Left renal pelvis (tissue), 4 donors: ENCODE results near the gene SPIC. TPM values are rescaled to one million over a fixed set of nuclear protein-coding genes. Genes with fewer than 3 reads are reported as not detected.
"Not testable (repeated sequence)": the region's sequence is repeated elsewhere in the genome, so short reads cannot be mapped to it uniquely, and the experiment has no call there.

ENCODE experiments used
- DNase-seq, 4 donors: peaks; one replicate each; pipeline ENCODE4 v3.0.0-alpha.2; 2013; ENCODE audit warnings: low read depth in 4 of 4, low spot score in 3 of 4
- polyA plus RNA-seq, 4 donors: library from polyadenylated mRNA; unstranded; fragments of 120-200 nt; gene quantifications; one replicate each; pipeline ENCODE4 v1.2.1, GENCODE V29; 2013; ENCODE audit not compliant: insufficient read length in 4 of 4

Gene SPIC
- polyA plus RNA-seq, result not detected

DNA sequence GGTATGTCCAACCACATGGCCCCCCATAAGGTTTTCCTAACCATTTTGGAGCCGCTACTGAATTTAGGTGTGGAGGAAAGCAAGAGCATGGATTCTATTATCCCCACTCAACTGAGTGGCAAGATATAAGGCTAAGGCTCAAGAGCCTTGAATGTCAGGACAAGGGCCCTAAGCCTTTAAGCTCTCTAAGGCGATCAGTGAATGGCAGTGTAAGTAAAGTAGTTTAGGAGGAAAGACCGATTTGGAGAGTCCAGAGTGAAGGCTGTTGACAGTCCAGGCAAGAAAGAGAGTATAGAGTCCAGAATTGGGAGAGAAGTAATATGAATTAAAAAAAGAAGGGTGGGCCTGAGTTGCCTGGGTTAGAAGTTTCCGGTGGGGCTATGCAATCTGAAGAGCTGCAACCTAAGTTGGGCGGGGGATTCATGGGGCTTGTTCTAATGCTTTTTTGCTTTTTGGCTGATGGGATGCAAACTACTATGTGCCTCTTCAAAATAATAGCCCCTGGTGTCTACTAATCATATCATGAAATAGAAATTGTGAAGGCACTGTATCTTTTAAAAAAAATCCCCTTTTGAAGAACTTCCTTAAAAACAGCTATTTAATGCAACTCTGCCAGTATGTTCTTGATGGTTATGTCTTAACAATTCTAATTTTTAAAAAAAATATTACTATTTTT lies at the start of gene SPIC:
TSS of gene SPIC (plus strand) at position 626 of the 676 bp plus-strand sequence. CDS start 1,569 bp downstream, outside the sequence.
- DNase-seq, result no peak

DNA sequence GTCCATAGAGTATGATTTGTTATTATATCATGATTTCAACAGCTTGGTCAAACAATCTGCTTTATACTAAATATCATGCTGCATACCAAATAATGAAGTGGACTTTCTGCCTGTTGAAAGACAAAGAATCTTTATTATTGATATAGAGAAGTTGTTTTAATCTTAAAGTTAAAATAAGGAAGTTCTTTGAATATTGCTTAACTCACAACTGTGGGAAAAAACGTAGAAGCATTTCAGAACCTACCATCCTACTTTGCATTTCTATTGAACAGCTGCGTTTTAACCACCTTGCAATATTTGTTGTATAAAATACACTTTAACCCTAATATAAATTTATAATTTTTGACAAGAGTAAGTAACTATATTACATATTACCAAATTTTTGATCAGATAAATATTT lies 44.7 kb upstream of the SPIC start:
- DNase-seq, result no peak

DNA sequence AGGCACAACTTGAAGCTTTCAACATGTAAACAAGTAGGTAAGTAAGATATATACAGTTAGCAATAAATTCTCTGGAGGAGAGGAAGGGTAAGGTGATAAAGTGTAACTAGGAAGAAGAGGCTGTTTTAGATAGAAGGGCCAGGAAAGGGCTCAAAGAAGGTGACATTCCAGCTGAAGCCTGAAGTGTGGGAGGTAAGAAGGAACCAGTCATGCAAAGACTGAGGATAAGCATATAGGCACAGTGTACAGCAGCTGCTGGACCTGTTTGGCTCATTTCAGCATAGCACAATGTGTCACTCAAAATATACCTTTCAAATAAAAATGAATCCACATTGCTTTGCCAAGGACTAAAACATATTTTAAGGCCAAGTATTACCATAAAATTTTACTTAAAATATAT lies 39.0 kb upstream of the SPIC start:
- peak in 2 of 4 donors; percentile 8 to 25 for DNase-seq

DNA sequence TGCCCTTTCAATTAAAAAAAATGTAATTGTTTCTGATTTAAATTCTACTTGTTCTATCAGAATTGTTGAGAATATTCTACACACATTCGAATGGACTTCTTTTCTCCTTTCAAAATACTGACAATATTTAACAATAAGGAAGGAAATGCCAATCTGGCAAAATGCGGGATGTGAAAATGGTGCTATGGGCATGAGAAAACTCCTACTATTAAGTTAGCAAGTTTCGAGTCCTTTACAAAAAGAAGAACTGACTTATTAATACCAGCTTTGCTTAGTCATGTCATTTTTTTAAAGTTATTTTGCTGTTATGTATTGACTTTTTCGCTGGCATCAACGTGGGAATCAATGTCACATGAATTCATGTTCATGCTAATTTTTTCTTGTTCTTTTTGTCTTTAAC lies 35.9 kb upstream of the SPIC start:
- DNase-seq, result no peak

DNA sequence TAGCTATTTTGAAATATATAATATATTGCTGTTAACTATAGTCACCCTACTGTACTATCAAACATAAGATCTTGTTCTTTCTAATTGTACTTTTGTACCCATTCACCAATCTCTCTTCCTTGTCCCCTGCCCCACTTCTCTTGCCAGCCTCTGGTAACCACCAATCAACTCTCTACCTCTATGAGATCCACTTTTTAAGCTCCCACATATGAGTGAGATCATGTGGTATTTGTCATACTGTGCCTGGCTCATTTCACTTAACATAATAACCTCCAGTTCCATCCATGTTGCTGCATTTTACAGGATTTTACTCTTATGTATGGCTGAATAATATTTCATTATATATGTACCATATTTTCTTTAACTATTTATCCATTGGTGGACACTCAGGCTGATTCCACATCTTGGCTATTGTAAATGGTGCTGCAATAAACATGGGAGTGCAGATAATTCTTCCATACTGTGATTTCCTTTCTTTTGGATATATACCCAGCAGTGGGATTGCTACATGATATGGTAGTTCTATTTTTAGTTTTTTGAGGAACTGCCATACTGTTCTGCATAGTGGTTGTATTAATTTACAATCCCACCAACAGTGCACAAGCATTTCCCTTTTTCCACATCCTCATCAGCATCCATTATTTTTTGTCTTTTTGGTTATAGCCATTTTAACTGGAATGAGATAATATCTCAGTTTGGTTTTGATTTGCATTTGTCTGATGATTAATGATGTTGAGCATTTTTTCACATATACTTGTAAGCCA lies 33.5 kb upstream of the SPIC start:
- DNase-seq, result no peak

DNA sequence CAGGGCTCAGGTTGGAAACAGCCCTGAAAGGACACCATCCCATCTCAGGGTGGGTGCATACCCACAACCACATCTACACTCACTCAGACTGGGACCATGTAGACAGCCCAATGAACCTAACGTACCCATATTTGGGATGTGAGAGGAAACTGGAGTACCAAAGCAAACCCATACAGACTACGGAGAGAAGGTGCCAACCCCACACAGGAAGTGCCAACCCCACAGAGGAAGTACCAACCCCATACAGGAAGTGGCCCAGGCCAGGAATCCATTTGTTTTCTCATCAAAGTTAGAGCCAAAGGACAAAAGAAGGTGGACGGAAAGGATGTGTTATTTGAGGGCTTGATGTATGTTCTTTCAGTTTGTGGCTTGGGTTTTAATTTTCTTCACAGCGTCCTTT lies 19.5 kb upstream of the SPIC start:
- DNase-seq, result no peak

DNA sequence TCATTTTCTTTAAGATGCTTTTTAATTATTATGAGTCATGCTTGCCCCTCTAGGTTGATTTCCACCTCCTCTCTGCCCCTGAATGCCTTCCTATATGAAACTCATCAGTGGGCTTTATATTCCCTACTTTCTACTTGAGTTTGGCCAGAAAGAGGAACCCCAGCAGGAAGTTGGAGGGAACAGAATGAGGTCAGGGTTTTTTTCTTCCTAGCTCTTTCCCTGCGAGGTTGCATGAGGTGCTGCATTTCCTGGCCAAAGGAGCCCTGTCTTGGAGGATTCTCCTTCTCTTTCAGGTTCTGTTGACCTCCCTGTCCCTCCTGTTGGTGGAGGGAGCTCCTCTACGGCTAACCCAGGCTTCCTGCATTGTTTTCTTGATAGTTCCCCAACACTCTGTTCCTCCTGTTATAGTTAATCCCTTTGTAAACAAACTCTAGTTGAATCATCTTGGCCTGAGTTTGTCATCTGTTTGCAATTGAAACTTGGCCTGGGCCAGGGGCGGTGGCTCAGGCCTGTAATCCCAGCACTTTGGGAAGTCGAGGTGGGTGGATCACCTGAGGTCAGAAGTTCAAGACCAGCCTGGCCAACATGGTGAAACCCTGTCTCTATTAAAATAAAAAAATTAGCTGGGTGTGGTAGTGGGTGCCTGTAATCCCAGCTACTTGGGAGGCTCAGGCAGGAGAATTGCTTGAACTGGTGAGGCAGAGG lies 15.3 kb upstream of the SPIC start:
- no peak for DNase-seq

DNA sequence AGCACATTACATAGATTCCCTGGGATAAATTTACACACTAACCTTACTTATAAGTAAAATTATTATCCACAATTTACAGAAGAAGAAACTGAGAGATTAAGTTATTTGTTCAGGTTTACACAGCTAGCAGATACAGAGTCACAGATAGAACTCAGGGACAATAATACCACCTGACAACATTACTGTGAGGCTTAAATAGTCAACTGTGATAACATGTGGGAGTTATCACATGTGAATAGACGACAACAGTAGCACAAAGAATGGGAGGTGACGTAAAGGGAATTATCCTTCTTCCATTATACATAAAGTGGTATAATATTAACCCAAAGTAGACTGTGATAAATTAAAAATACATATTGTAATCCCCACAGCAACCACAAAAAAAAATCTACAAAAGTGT lies 6.2 kb upstream of the SPIC start:
- no peak for DNase-seq

DNA sequence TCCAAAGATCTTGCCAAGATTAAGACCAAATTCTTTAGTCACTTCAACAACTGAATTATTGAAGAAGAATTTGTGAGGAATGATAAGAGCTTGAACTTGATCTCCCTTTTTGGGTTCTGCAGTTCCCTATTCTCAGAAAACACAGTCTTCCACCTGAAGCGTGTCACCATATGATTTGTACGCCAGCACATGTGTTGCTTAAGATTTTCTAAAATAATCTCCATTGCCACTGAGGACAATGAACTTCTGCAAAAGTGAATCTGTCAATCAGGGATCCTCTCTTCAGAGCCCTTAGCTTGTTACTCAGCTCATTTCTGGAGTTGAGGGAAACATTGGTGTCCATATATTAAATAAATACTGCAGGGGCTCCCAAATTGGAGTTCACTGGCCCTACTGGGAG lies 4.2 kb upstream of the SPIC start:
- no peak for DNase-seq

DNA sequence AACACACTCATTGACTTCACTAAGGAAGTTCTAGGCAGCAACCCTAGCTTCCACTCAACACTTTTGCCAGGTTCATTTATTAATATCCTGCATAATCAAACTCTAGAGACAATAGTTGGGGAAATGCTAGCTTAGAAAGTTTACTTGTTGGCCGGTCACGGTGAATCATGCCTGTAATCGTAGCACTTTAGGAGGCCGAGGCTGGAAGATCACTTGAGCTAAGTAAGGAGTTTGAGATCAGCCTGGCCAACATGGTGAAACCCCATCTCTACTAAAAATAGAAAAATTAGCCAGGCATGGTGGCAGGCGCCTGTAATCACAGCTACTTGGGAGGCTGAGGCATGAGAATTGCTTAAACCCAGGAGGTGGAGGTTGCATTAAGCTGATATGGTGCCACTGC lies 3.3 kb upstream of the SPIC start:
- not testable (repeated sequence) for DNase-seq

DNA sequence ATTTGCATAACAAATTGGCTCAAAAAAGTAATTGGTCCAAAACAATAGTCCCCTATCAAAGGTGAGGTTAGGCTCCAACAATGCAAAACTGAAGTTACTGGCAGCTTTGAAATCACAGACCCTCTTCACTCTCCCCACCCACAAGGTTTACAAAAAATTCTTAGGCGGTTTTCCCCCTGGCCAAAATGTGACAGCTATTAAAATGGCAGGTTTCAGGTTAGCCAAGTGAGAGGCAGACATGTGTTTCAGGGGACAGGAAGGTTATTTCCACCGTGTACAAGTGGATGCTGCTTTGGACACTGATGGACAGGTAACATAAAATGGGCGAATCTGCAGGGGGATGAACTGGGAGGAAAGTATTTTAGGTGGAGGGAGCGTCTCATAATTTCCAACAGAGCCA lies 888 bp upstream of the SPIC start:
- no peak for DNase-seq

DNA sequence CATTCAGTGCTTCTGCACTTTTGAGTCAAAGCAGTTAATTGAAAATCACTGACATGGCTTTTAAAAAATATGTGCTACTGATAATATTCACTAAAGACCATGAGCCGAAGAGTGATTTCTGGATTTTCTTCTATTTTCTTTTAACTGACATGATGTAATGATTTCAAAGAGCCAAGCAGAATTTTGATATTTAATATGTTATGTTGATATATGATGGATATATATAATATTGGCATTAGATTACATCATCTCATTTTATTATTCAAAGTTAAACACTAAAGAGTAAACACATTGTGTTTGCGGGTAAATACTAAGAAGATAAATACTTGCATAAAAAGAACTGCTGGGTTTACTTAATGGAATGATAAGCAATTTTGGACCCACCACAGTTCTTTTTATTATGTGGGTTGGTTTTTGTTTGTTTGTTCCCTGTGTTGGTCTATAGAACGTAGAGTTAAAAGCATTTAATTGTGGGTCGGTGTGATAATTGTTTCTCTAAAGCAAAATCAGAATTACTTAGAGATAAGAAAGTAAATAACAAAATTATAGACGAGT lies 692 bp downstream of the SPIC start:
- DNase-seq, result no peak

DNA sequence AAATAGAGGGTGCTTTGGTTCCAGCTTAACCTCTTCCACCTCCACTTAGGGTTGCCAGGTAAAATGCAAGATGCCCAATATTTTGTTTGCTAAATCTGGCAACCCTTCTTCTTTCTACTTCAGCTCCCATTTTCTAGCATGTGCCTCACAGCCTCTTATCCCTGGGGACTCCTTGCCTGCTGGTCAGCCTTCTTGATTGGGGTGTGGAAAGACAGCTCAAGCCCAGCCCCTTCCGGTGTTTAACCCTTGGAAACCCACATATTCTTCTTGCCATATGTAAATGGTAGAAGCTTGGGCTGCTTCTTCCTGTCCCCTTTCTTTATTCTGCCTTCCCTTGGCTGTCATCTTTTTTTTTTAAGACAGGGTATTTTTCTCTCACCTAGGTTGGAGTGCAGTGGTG lies 5.7 kb downstream of the SPIC start:
- DNase-seq, result no peak

DNA sequence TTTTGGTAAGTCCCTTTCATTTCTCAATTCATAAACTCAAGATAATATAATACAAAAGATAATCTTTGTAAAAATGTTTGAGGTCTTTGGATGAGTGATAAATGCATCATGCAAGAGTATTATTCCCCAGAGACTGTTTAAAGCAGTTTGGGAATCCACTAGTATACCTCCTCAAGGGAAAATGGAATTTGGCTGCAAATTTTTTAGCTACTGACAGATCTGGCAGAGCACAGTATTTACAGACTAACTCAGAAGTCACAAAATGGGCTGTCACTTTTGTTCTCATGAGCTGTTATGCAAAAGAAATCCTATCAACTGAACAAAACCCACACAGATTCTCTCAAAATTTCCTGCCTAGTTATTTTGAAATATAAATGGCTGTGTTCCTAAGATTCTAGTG lies 9.9 kb downstream of the SPIC start:
- no peak for DNase-seq

DNA sequence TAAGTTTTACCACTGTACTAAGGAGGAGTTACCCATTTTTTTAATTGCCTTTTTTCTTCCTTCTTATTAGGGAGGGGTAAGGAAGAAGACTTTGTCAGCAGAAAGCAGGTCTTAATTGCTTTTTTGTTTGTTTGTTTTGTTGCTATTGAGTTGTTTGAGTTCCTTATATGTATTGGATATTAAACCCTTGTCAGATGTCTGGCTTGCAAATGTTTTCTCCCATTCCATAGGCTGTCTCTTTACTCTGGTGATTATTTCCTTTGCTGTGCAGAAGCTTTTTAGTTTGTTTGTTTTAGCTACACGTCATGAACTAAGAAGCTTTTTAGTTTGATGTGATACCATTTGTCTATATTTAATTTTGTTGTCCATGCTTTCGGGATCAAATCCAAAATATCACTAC lies 13.3 kb downstream of the SPIC start:
- no peak for DNase-seq

DNA sequence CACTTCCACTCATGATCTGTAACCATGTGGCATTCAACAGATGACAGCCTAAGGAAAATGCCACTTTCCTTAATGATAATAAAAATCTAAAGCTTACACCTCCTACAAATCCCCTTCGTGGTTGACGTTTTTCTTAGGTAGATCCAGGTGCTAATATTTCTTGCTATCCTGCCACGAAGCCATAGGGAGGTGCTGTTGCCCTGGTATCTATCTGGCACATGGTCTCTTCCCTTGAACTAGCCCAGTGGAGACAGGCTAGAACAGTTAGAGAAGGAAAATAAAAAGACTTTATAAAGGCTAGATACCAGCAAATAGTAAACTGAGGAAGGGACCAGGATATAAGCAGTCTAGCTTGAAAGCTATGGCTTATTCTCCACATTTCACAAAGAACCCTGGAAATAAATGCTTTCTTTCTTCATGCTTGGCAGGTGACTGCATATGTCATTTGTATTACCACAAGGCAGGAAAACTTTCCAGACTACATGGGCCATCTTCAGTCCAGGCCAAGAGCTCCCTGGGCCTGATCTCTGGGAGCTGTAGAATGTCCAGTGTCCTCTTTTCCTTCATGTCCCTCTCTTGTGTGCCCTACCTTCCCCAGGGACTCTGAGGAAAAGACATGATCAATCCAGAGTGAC lies 15.3 kb downstream of the SPIC start:
- DNase-seq, result no peak

DNA sequence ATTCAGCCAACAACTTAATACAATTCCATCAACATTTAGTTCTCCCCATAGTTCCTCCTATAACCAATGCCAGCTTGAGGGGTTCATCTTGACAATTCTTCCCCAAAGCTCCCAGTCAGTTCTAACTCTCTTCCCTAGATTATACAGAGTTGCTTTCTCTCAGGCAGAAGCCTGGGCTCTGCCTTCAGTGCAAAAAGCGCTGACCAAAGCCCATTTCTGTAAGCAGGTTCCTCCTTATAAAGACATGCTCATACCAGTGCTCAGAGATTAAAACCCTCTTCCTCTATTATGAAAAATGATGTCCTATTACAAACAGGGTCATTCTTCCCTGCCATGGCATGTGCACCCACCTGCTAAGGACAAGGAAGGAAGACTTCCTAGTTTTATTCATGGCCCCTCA lies 16.2 kb downstream of the SPIC start:
- DNase-seq, result no peak

DNA sequence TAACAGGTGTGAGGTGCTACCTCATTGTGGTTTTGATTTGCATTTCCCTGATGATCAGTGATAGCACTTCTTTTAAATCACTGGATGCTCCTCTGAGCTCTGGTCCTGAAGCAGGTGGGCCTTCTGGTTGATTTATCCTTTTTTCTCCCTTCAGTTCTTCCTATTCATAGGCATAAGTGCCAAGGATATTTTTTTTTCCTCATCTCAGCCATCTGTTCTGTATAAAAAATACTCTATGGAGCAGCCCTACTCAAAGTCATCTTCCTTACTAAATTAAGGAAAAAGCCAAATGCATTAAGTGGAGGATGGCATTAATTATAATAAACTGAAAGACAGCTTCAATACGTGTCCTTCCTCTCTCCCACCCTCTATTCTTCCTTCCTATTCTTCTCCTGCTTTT lies 18.4 kb downstream of the SPIC start:
- DNase-seq, result no peak

DNA sequence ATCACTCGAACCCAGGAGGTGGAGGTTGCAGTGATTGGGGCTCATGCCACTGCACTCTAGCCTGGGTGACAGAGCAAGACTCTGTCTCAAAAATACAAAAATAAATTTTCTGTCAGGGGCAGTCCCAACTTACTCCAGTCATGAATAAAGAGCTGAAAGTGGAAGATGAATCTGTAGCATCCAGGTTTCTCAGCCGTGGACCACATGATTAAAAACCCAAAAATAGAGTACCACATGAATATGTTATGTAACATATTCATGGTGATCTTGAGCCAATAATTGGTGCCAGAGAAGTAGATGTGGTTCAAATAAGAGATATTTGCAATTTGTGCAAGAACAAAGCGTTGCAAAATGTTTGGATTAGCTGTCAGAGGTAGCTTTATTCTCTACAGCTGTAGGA lies 23.1 kb downstream of the SPIC start:
- no peak for DNase-seq

DNA sequence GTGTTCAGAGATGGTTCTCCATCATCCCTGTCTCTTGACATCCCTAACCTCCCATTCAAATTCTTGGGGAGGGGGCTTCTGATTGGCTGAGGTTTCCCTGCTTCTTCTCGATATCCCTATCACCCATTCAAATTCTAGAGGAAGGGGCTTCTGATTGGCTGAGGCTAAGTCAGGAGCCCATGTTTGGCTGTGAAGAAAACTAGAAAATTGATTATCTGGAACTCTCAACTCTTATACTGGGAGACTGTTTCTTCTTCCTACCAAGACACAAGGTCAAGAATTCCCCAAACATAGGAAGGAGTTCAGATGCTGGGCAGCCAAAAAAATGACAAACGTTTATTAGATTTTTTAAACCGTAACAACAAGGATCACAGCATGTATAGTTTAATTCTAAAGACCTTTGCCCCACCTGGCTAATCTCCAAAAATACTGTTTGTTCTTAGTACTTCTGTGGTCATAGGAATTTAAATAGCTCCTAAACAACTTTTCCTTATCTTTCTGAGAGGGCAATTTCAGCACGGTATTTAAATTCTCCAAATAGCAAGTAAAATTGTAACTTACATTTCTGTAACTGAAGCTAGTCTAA lies 26.4 kb downstream of the SPIC start:
- peak; percentile 58 to 74 (median 65) for DNase-seq

DNA sequence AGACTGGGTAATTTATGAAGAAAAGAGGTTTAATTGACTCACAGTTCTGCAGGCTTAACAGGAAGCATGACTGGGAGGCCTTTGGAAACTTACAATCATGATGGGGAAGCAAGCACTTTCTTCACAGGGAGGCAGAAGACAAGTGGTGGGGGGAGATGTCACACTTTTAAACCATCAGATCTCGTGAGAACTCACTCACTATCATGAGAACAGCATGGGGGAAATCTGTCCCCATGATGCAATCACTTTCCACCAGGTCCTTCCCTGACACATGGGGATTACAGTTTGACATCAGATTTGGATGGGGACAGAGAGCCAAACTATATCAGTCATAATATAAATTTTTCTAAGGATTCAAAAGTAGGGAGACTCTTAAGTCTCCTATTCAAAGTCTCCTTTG lies 46.0 kb downstream of the SPIC start:
- no peak for DNase-seq
